DOHH2 (cell line): ENCODE data around the gene IER5L.

Source experiments
- EZH2phosphoT487 ChIP-seq: fragments of 200-600 bp; sonication (generic); IDR thresholded peaks from 2 replicates; pipeline ENCODE4 v1.6.1; 2017; ENCODE audit warnings: borderline replicate concordance, mild to moderate bottlenecking, antibody characterized with exemption, low read length, moderate library complexity, mixed read lengths
- TF ChIP-seq, protein P1 (sequence below): fragments of 200-600 bp; sonication (generic); IDR thresholded peaks from one replicate; pipeline ENCODE4 v1.5.1; 2014; ENCODE audit warnings: antibody characterized with exemption, mild to moderate bottlenecking, low read depth, low read length; ENCODE audit not compliant: poor library complexity, severe bottlenecking

DNA sequence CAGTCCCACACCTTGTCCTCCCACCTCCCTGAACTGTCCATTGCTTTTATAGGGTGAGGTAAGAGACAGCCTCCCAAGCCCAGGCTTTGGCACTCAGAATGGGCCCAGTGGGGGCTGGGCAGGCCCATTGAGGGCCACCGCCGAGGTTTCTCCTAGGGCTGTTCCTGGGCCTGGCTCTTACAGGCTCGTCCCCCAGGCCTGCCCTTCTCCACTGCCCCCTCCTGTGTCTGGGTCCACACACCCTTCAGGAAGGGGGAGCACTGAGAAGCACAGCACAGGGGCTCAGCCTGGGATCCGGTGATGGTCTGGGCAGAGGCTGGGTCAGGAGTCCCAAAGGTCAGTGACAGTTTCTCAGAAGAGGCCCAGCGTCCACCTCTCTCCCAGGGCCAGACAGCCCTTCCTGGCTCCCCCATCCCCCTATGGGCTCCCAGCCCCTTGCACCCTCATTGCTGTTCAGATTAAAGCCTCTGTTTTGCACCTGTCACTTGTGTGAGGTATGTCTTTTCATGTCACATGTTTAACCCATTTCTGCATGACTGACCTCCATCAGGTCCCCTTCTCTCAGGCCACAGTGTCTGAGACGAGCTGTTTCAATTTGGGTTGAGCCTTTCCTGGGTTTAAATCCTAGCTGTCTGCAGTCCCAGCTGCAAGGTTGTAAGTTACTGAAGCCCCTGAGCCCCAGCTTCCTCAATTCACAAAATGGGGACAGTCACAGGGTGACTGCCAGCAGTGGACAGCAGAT is 29.4 kb downstream of the IER5L start:
- TF ChIP-seq, protein P1, sequence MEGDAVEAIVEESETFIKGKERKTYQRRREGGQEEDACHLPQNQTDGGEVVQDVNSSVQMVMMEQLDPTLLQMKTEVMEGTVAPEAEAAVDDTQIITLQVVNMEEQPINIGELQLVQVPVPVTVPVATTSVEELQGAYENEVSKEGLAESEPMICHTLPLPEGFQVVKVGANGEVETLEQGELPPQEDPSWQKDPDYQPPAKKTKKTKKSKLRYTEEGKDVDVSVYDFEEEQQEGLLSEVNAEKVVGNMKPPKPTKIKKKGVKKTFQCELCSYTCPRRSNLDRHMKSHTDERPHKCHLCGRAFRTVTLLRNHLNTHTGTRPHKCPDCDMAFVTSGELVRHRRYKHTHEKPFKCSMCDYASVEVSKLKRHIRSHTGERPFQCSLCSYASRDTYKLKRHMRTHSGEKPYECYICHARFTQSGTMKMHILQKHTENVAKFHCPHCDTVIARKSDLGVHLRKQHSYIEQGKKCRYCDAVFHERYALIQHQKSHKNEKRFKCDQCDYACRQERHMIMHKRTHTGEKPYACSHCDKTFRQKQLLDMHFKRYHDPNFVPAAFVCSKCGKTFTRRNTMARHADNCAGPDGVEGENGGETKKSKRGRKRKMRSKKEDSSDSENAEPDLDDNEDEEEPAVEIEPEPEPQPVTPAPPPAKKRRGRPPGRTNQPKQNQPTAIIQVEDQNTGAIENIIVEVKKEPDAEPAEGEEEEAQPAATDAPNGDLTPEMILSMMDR: no peak
- no peak for TF ChIP-seq EZH2phosphoT487
